ENCODE results near the gene RNF213. TPM values are rescaled to one million over a fixed set of nuclear protein-coding genes. Genes with fewer than 3 reads are reported as not detected.

Gene RNF213
- polyA plus RNA-seq, 1 of the 3 experiments (the other 2 are of a cell fraction): 57.5 TPM

- Histone ChIP-seq H4K20me1 (ENCODE audit: insufficient read depth) (no peaks in the 10 kb centered on the region; the same call in 1 of the 2 replicates), H3K9me3 (no peaks in the 10 kb centered on the region), H3K4me2 (no peak overlapping the region), H3K36me3 (replicated peaks in 1 of 2; ENCODE audit: control insufficient read depth in 1 of 2, insufficient read depth in 2 of 2, low read length in 1 of 2) (peaks cover 28 to 30% of the 10 kb centered on the region in 2 experiments), H3K9me2 (no peaks in the 10 kb centered on the region), H3K9ac (no peak overlapping the region), H3K27ac (ENCODE audit: low read depth in 2 of 2, low read length in 1 of 2) (no peak overlapping the region), H3F3A (replicated peaks; ENCODE audit: insufficient read depth) (peaks cover 5% of the 10 kb centered on the region), H3K27me3 (ENCODE audit: insufficient read depth) (no peaks in the 10 kb centered on the region), H2AFZ (ENCODE audit: low read depth) (no peak overlapping the region), H3K79me2 (ENCODE audit: insufficient read depth) (no peaks in the 10 kb centered on the region), H3K4me3 (ENCODE audit: low read depth in 2 of 2, low read length in 1 of 2) (no peak overlapping the region), H3K4me1 (ENCODE audit: control insufficient read depth in 1 of 2, insufficient read depth in 2 of 2, low read depth in 1 of 2, low read length in 1 of 2) (peaks cover 0 to 3% of the 10 kb centered on the region in 2 experiments; a peak in 1 of 4 replicates)
- no peak for DNase-seq
- POLR2A ChIA-PET: no interaction called here
- CTCF ChIA-PET: interaction anchor here (1.0 to 1.7 kb wide), 3 partner anchors 31 to 314 kb away, joined by 3 to 5 read pairs (median 4); no protein-coding TSS in a partner anchor
- 90% methylated on average over 9 of the region's 9 CpGs for WGBS (ENCODE audit: low lambda C conversion rate)
- TF ChIP-seq, protein P1, sequence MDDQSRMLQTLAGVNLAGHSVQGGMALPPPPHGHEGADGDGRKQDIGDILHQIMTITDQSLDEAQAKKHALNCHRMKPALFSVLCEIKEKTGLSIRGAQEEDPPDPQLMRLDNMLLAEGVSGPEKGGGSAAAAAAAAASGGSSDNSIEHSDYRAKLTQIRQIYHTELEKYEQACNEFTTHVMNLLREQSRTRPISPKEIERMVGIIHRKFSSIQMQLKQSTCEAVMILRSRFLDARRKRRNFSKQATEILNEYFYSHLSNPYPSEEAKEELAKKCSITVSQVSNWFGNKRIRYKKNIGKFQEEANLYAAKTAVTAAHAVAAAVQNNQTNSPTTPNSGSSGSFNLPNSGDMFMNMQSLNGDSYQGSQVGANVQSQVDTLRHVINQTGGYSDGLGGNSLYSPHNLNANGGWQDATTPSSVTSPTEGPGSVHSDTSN (IDR thresholded peaks at IDR 0.05): no peak
- TF ChIP-seq FOXM1 (IDR thresholded peaks at IDR 0.05; ENCODE audit: low read depth) (no peak), NFIC (IDR thresholded peaks at IDR 0.05; ENCODE audit: borderline replicate concordance) (no peak), FOSL2 (IDR thresholded peaks at IDR 0.05; ENCODE audit: borderline replicate concordance, low read depth) (no peak), MAX (IDR thresholded peaks at IDR 0.05; ENCODE audit: low read depth) (no peak), GABPA (IDR thresholded peaks at IDR 0.05; ENCODE audit: low read depth) (no peak), REST (IDR thresholded peaks at IDR 0.05; ENCODE audit: low read depth, low read length) (no peak), RFX5 (IDR thresholded peaks at IDR 0.05; ENCODE audit: low read length) (no peak), USF1 (IDR thresholded peaks at IDR 0.05; ENCODE audit: borderline replicate concordance, low read depth) (no peak), EZH2phosphoT487 (IDR thresholded peaks at IDR 0.05; ENCODE audit: borderline replicate concordance, low read depth) (no peak), ZBTB33 (IDR thresholded peaks at IDR 0.05; ENCODE audit: borderline replicate concordance, low read depth) (no peak)
Observed at GRCh38 chr17:80396157-80397033, 135.7 kb downstream of the RNF213 start.

Measured in SK-N-SH (cell line).